Fibroblast of lung (primary cell): ENCODE data around the gene FUCA2.

Source experiments
- EZH2 ChIP-seq: IDR thresholded peaks from 2 replicates; pipeline ENCODE4 v1.5.1; 2012; ENCODE audit warnings: low read length, control low read depth, mild to moderate bottlenecking; ENCODE audit errors: missing control alignments
- TF ChIP-seq, protein P1 (sequence below), 2 donors: IDR thresholded peaks in 1 of 2; conservative IDR thresholded peaks in 1 of 2; 1 replicate in 1 of 2; 2 replicates in 1 of 2; pipeline ENCODE4 v1.5.1; 2011 to 2012; ENCODE audit warnings: low read length in 2 of 2, control low read depth in 1 of 2, inconsistent platforms in 1 of 2, low read depth in 1 of 2, mild to moderate bottlenecking in 1 of 2

- TF ChIP-seq, protein P1, sequence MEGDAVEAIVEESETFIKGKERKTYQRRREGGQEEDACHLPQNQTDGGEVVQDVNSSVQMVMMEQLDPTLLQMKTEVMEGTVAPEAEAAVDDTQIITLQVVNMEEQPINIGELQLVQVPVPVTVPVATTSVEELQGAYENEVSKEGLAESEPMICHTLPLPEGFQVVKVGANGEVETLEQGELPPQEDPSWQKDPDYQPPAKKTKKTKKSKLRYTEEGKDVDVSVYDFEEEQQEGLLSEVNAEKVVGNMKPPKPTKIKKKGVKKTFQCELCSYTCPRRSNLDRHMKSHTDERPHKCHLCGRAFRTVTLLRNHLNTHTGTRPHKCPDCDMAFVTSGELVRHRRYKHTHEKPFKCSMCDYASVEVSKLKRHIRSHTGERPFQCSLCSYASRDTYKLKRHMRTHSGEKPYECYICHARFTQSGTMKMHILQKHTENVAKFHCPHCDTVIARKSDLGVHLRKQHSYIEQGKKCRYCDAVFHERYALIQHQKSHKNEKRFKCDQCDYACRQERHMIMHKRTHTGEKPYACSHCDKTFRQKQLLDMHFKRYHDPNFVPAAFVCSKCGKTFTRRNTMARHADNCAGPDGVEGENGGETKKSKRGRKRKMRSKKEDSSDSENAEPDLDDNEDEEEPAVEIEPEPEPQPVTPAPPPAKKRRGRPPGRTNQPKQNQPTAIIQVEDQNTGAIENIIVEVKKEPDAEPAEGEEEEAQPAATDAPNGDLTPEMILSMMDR (conservative IDR thresholded peaks at IDR 0.05 in 1 of 2, IDR thresholded peaks at IDR 0.05 in 1 of 2; ENCODE audit: low read depth in 1 of 2, low read length in 2 of 2), result no peak
- no peak for TF ChIP-seq EZH2
Measured at GRCh38 chr6:143507358-143508145, 4.0 kb downstream of the FUCA2 start.
